ENCODE data around the gene CCDC102B. TPM values are rescaled to one million over a fixed set of nuclear protein-coding genes. Genes with fewer than 3 reads are reported as not detected.

CCDC102B gene
- total and polyA plus RNA-seq, 2 experiments from 2014 or later: 1.3 to 2.1 TPM

- TF ChIP-seq ZNF462 (CRISPR knock-in tag; IDR thresholded peaks at IDR 0.05) (no peak), JUNB (IDR thresholded peaks at IDR 0.05; ENCODE audit: unreplicated experiment) (no peak), ZNF114 (CRISPR knock-in tag; IDR thresholded peaks at IDR 0.05) (no peak), ETS1 (IDR thresholded peaks at IDR 0.05) (no peak)
These were observed 42.8 kb downstream of the CCDC102B start (continued) for GRCh38 chr18:68840554-68841263.

DNA sequence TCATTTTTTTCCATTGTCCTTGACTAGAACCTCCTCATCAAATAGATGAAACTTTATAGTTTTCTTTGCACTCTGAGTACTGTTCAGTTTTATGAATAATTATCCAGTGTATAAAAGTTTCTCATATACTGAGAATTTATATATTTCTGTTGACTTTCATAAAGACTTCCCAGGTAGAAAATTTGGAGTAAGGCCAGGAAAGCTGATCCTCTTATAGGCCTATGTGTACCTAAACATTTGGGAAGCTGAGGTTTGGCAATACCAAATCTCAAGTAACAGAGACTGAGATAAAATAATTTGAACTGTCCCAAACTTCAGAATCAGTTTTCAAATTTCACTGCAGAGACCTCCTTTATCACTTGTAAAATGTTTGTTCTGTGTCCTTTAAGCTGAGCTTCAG is 43.4 kb downstream of the CCDC102B start:
- peak overlapping the region; percentile 89; the same call in 1 of the 2 replicates for H3K27ac Mint-ChIP-seq
- H3K27me3 Mint-ChIP-seq (ENCODE audit: insufficient read depth, low read depth, poor library complexity): no peaks in the 10 kb centered on the region
- 0 out of 2 replicates have a peak, but pooled peaks cover 5% of the 10 kb centered on the region for H3K9me2 ChIP-seq (ENCODE audit: insufficient read depth)
- no peak overlapping the region for H3K4me3 Mint-ChIP-seq
- peaks cover 11% of the 10 kb centered on the region; the same call in 2 of the 3 replicates for H3K4me1 Mint-ChIP-seq
- no peak overlapping the region for H2AFZ ChIP-seq
- H3K36me3 ChIP-seq (ENCODE audit: insufficient read depth): no peaks in the 10 kb centered on the region
- H3K4me2 ChIP-seq: no peak overlapping the region
- no peak overlapping the region for H3K27ac ChIP-seq (ENCODE audit: low read depth)
- H3F3A ChIP-seq (replicated peaks; ENCODE audit: low read depth): no peaks in the 10 kb centered on the region
- H3K9me3 Mint-ChIP-seq: no peaks in the 10 kb centered on the region
- DNase-seq (ENCODE audit: low spot score) (no peak), ATAC-seq (no peak)
- H3K79me2 ChIP-seq (replicated peaks; ENCODE audit: insufficient read depth): no peaks in the 10 kb centered on the region
- H3K27me3 ChIP-seq (ENCODE audit: insufficient read depth): no peaks in the 10 kb centered on the region
- H4K20me1 ChIP-seq (replicated peaks; ENCODE audit: insufficient read depth): no peaks in the 10 kb centered on the region
- no peaks in the 10 kb centered on the region for H3K36me3 Mint-ChIP-seq (ENCODE audit: low read depth)
- H3K4me1 ChIP-seq (ENCODE audit: insufficient read depth): 0 out of 2 replicates have a peak, but pooled peaks cover 6% of the 10 kb centered on the region
- no peak overlapping the region for H3K4me3 ChIP-seq
- TF ChIP-seq EZH2phosphoT487 (IDR thresholded peaks at IDR 0.05; ENCODE audit: unreplicated experiment): no peak
- TF ChIP-seq CREB1 (CRISPR knock-in tag; IDR thresholded peaks at IDR 0.05; ENCODE audit: low read depth): no peak
- TF ChIP-seq NANOG (IDR thresholded peaks at IDR 0.05; ENCODE audit: borderline replicate concordance): no peak
- no peak for TF ChIP-seq POLR2AphosphoS5 (IDR thresholded peaks at IDR 0.05; ENCODE audit: low read depth)
- no peak for TF ChIP-seq ZNF331 (CRISPR knock-in tag; IDR thresholded peaks at IDR 0.05; ENCODE audit: low read depth)
- TF ChIP-seq CTCF (conservative IDR thresholded peaks at IDR 0.05; ENCODE audit: low read depth in 2 of 2): no peak
- TF ChIP-seq, protein P1, sequence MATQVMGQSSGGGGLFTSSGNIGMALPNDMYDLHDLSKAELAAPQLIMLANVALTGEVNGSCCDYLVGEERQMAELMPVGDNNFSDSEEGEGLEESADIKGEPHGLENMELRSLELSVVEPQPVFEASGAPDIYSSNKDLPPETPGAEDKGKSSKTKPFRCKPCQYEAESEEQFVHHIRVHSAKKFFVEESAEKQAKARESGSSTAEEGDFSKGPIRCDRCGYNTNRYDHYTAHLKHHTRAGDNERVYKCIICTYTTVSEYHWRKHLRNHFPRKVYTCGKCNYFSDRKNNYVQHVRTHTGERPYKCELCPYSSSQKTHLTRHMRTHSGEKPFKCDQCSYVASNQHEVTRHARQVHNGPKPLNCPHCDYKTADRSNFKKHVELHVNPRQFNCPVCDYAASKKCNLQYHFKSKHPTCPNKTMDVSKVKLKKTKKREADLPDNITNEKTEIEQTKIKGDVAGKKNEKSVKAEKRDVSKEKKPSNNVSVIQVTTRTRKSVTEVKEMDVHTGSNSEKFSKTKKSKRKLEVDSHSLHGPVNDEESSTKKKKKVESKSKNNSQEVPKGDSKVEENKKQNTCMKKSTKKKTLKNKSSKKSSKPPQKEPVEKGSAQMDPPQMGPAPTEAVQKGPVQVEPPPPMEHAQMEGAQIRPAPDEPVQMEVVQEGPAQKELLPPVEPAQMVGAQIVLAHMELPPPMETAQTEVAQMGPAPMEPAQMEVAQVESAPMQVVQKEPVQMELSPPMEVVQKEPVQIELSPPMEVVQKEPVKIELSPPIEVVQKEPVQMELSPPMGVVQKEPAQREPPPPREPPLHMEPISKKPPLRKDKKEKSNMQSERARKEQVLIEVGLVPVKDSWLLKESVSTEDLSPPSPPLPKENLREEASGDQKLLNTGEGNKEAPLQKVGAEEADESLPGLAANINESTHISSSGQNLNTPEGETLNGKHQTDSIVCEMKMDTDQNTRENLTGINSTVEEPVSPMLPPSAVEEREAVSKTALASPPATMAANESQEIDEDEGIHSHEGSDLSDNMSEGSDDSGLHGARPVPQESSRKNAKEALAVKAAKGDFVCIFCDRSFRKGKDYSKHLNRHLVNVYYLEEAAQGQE (IDR thresholded peaks at IDR 0.05; ENCODE audit: unreplicated experiment): no peak
